GM19043 (cell line): ENCODE measurements around the gene MYL12B.

ENCODE experiments used
- ATAC-seq: cut with Tn5 transposase; IDR thresholded peaks from one replicate; pipeline ENCODE4 v1.9.1; 2021; ENCODE audit warnings: low read depth; ENCODE audit not compliant: unreplicated experiment

The MYL12B gene

DNA sequence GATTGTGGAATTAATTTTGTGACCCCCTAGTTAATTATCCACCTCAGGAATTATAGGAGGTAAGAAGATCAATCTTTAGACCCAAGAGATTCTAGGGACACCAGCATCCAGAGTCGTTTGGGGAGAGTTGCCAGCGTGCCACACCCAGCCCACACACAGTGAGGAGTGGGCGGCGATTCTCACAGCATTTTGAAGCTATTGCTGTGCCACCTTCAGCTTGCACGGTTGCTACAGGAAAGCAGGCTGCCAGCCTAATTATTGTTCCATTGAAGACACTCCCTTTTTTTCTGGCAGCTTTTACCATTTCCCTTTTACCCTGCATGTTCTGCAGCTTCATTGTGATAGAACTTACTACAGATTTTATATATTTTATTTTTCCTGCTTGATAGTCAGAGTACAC lies 27.5 kb upstream of the MYL12B start:
- no peak for ATAC-seq

GRCh38 chr18:3235846-3236245 lies 26.1 kb upstream of the MYL12B start:
- ATAC-seq = no peak

DNA sequence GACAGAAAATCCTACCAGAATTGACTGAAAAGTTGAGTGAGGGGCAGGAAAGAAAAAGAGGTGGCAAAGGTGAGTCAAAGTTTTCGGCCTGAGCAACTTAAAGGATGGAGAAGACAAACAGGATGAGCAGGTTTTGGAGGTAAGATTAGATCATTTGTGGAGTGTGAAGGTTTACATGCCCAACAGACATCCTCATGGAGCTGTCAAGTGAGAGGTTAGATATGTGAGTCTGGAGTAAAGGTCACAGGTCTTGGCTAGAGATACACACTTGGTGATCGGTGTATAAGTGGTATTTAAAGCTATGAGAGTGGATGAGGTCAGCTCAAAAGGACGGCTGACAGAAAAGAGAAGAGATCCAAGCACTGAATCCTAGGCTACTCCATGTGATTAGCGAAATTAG lies 25.5 kb upstream of the MYL12B start:
- no peak for ATAC-seq

DNA sequence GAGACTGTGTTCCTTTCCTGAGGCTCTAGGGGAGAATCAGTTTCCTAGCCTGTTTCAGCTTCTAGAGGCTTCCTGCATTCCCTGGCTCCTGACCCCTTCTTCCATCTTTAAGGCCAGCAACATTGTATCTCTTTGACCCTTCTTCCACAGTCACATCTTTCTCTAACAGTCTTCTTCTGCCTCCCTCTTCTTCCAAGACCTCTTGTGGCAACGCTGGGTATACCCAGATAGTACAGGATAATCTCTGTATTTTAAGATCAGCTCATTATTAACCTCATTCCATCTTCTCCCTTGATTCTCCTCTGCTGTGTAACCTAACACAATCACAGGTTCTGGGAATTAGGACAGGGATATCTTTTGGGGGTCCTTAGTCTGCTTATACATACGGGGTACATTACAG lies 23.2 kb upstream of the MYL12B start:
- ATAC-seq = no peak

- ATAC-seq = no peak
These were observed 16.8 kb upstream of the MYL12B start for GRCh38 chr18:3245185-3245564.

DNA sequence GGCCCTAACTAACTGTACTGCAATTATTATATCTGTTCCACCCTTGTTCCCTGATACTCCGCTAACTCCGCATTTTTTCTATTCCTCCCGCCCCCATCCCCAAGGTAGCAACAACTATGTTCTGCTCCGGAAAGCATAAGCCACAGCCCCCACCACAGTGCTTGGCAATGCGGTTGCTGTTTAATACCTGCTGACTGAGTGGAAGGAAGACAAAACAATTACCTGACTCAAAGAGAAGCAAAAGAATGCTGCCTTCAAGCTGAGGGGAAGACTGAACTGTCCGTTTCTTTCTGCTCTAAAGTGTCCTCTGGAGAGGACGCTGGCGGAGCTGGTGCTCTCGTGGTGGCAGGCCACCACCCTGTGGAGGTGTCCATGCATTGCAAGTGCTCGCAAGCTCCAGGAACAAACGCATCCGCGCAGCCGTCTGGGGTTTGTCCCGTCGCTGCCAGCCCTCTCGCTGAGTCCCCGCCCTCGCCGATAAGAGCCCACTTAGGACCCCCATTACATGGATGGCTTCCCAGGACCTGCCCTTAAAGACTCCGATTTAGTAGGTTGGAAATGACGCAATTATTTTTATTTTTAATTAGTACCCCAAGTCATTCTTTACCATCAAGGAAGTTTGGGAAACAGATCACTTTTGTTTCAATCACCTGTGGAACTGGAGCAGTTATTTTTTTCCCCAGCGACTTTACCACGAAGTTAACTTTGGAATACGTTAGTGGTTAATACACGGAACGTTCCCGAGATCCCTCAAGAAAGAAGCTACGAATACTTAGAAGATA lies 15.9 kb upstream of the MYL12B start:
- ATAC-seq = peak; percentile 43

DNA sequence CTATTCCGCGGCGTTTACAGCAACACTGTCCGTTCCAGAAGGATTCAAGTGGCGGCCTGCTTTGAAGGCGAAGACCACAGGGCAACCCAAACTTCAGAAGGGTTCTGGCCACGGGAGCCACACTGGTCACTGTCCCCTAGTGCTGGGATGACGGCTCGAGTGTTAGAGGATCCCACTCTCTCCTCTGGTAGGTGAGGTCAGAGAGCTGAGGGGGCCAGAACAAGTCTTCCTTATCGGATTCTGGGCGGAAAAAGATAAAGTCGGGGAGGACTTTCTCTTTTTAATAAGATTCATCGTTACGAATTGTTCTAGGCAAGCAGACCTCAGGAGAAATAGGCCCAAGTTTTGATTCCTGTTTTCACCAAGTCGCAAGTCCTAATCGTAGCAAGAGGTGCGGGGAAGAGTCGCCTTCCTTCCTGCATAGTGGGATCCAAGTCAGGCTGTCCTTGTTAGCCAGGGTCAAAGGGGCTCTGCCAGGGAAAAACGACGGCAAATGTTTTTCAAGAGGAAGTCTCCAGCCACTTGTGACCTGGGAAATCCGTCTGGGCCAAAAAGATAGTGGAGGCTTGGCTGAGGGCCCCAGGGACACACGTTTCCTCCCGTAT lies 15.2 kb upstream of the MYL12B start:
- no peak for ATAC-seq

GRCh38 chr18:3247240-3248061 lies 14.5 kb upstream of the MYL12B start, which contains the start of gene MYL12A:
TSS of gene MYL12A (plus strand) at chr18:3247801. CDS start at chr18:3253248, 5,447 bp downstream.
- ATAC-seq = peak; percentile 74

GRCh38 chr18:3248062-3248657 lies 13.8 kb upstream of the MYL12B start:
- no peak for ATAC-seq

DNA sequence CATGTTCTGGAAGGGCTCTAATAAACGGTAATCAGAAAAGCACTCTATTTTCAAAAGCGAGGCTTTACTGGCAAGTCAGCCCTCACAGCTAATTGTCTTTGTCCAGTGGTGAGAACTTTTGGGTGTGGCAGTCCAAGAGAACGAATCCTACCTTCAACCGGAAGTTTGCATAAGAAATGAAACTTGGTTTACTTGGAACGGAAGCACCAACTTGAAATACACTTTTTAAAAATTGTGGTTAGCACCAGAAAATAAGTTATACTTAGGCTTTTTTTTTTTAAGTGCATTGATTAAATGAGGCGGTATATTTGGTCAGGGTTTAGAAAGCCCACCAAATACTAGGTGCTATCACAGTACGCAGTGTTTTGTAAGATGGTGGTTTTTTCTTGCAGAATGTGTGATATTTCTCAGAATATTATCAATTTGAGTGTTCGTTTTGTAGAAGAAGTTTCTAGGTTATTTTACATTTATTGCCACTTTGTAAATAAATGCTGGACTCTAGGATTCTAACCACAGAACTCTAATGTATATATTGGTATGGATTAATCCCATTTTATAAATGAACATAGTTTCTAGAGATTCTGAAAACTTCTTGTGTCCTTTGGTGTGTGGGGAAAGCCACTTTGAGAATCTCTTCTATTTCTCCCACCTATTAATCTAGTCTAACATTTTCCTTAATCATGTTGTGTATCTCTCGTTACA lies 13.1 kb upstream of the MYL12B start:
- ATAC-seq = peak; percentile 18

GRCh38 chr18:3250237-3251107 lies 11.5 kb upstream of the MYL12B start:
- ATAC-seq = no peak

DNA sequence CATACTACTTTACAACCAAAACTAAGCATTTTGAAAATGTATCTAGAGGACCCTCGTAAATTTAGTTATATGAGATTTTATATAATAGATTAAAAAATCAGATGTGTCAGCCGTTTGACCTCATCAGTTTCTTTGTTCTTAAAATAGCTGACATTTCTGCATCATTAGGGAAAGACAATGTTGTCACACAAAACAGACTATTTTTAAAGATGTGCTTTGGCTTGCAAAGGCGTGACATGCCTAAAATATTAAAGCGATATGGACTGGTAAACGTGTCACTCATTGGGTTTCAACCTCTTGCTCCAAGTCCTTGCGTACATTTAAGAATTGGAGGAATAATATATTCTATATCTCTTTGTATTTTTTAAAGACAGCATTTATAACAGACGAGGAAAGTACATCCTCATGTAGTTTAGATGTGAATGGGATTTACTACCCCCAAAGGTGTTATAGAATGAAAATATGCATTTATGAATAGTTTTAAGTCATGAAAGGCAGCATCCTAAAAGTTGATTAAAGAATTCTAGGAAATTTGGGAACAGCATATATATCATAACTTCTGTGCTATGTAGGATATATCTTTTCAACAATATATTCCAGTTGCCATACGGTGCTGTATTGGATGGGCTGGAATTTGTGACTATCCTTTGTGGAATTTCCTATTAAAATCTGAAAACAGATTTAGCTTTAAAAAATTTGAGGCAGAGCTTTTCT lies 10.5 kb upstream of the MYL12B start:
- no peak for ATAC-seq

GRCh38 chr18:3251963-3252277 lies 10.0 kb upstream of the MYL12B start:
- ATAC-seq = no peak

GRCh38 chr18:3252843-3253242 lies 9.1 kb upstream of the MYL12B start:
- no peak for ATAC-seq

DNA sequence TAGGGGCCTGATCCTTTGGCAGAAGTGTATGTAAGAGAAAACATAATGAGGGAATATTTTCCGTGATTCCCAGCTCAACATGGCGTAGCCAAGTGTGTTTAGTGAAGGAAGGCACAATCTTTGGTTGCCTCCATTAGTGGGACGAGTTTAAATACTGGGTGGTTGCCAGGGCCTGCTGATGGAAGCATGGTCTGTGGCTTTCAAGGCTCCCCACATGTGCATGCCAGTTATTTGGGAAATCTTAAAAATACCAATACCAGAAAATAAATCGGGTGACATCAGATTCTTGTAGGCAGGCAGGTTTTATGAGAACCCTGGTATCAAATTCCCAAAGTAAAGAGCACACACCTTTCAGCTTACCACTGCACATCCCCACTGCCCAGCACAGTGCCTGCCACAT lies 7.2 kb upstream of the MYL12B start:
- no peak for ATAC-seq

- no peak for ATAC-seq
These were observed 6.2 kb upstream of the MYL12B start for GRCh38 chr18:3255611-3256165.

- no peak for ATAC-seq
These were observed 5.0 kb upstream of the MYL12B start for GRCh38 chr18:3256693-3257626.
